Measurements from ENCODE around the gene CDC42BPG.

Gene CDC42BPG

GRCh38 chr11:64839887-64840782 lies 4.3 kb downstream of the CDC42BPG start:
- no peak for DNase-seq (ENCODE audit: low read depth)
- TF ChIP-seq CTCF (conservative IDR thresholded peaks at IDR 0.05; ENCODE audit: control insufficient read depth, insufficient read depth, low read depth, low read length), result no peak
- H3K4me3 ChIP-seq (ENCODE audit: control insufficient read depth, low read depth, low read length), result no peak overlapping the region

GRCh38 chr11:64839335-64839734 lies 5.1 kb downstream of the CDC42BPG start:
- no peak for DNase-seq (ENCODE audit: low read depth)
- no peak overlapping the region for H3K4me3 ChIP-seq (ENCODE audit: control insufficient read depth, low read depth, low read length)
- no peak for TF ChIP-seq CTCF (conservative IDR thresholded peaks at IDR 0.05; ENCODE audit: control insufficient read depth, insufficient read depth, low read depth, low read length)

GRCh38 chr11:64838600-64839334 lies 5.7 kb downstream of the CDC42BPG start:
- no peak overlapping the region for H3K4me3 ChIP-seq (ENCODE audit: control insufficient read depth, low read depth, low read length)
- no peak for DNase-seq (ENCODE audit: low read depth)
- no peak for TF ChIP-seq CTCF (conservative IDR thresholded peaks at IDR 0.05; ENCODE audit: control insufficient read depth, insufficient read depth, low read depth, low read length)

GRCh38 chr11:64837887-64838351 lies 6.5 kb downstream of the CDC42BPG start:
- TF ChIP-seq CTCF (conservative IDR thresholded peaks at IDR 0.05; ENCODE audit: control insufficient read depth, insufficient read depth, low read depth, low read length), result no peak
- DNase-seq (ENCODE audit: low read depth), result no peak
- H3K4me3 ChIP-seq (ENCODE audit: control insufficient read depth, low read depth, low read length), result no peak overlapping the region

GRCh38 chr11:64836448-64837072 lies 7.9 kb downstream of the CDC42BPG start:
- no peak overlapping the region for H3K4me3 ChIP-seq (ENCODE audit: control insufficient read depth, low read depth, low read length)
- no peak for TF ChIP-seq CTCF (conservative IDR thresholded peaks at IDR 0.05; ENCODE audit: control insufficient read depth, insufficient read depth, low read depth, low read length)
- DNase-seq (ENCODE audit: low read depth), result no peak

GRCh38 chr11:64835616-64836447 lies 8.6 kb downstream of the CDC42BPG start:
- H3K4me3 ChIP-seq (ENCODE audit: control insufficient read depth, low read depth, low read length), result no peak overlapping the region
- no peak for TF ChIP-seq CTCF (conservative IDR thresholded peaks at IDR 0.05; ENCODE audit: control insufficient read depth, insufficient read depth, low read depth, low read length)
- no peak for DNase-seq (ENCODE audit: low read depth)
